Pons (tissue), 1 donor: ENCODE measurements around the gene GLG1.

Experiments
- DNase-seq: peaks from one replicate; pipeline ENCODE4 v3.0.0-alpha.2; 2016; ENCODE audit warnings: low spot score

Gene GLG1

DNA sequence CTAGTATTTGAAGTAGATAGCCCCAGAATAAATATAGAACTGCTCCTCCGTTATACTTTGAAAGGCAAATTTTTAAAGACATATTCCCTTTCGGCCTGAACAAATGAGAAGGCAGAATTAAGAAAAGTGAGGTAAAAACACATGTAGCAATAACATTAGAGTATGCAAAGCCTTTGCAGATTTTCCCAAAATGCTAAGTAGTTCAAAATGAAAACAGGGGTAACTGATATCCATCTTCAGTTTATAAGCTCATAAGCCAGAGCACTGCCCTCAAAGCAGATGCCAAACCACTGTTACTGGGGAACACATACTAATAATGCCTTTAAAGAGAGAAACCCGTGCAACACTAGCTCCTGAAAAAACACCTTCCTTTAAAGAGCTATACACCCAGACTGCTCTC lies 134.4 kb downstream of the GLG1 start:
- no peak for DNase-seq

- no peak for DNase-seq
These were observed 134.9 kb downstream of the GLG1 start for GRCh38 chr16:74472010-74472409.

DNA sequence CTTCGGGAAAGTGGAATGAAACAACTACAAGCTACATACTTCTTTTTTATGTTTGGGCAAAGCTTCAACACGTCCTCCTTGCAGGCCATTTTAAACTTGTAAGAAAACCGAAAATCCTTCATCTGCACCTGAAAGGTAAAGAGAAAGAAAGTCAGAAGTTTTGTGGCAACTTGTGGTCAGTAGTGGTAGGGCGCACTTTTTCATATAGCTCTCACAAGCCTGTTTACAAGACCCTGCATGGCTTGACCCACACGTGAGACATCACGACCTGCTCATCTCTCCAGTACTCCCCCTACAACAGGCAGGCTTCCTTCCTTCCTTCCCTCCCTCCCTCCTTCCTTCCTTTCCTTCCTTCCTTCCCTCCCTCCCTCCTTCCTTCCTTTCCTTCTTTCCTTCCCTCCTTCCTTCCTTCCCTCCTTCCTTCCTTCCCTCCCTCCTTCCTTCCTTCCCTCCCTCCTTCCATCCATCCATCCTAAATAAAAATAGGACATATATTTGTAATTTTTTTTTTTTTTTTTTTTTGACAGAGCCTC lies 136.9 kb downstream of the GLG1 start:
- no peak for DNase-seq

DNA sequence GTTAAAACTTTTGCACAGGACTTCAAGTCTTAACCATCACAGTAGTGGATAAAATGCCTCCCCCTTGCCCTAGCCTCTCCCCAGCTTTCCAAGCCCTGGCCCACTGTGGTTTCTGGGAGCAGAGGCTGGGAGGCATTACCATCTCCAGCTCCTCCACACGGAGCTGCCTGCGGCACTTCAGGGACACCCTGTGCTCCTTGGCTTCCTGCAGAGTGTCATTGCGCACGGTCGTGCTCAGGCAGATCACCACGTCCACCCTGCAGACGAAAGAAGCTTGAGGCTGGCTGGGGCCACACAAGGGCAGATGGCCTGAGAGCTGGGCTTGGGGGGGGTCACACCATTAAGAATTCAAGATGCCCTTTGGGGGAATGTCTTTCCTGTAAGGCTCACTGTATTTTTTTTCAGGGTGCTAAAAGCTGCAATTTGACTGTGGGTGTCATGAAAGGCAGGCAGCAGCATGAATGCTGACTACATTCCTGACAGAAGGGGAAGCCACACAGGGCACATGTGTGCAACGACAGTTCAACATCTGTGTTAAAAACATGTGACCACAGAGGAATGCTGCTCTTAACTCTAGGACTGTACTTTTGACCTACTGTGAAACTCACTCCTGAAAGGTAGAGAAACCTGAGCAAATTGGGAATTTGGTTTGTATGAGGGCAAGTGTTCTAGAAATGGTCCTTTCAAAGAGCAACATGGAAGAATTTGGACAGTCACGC lies 137.9 kb downstream of the GLG1 start:
- no peak for DNase-seq

DNA sequence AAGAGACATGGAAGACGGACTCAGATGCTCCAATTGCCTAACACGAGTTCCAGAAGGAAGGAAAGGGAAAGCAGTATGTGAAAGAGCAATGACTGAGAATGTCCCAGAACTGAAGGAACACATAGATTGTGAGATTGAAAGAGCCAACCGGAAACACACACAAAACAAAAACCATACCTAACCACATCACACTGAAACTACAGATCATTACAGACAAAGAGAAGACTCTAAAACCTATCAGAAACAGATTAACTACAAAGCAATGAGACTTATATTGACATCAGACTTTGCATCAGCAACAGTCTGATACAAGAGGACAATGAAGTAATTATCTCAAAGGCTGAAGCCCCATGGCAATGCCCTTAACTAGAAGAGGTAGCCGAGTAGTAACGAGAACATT lies 140.0 kb downstream of the GLG1 start:
- DNase-seq: no peak

DNA sequence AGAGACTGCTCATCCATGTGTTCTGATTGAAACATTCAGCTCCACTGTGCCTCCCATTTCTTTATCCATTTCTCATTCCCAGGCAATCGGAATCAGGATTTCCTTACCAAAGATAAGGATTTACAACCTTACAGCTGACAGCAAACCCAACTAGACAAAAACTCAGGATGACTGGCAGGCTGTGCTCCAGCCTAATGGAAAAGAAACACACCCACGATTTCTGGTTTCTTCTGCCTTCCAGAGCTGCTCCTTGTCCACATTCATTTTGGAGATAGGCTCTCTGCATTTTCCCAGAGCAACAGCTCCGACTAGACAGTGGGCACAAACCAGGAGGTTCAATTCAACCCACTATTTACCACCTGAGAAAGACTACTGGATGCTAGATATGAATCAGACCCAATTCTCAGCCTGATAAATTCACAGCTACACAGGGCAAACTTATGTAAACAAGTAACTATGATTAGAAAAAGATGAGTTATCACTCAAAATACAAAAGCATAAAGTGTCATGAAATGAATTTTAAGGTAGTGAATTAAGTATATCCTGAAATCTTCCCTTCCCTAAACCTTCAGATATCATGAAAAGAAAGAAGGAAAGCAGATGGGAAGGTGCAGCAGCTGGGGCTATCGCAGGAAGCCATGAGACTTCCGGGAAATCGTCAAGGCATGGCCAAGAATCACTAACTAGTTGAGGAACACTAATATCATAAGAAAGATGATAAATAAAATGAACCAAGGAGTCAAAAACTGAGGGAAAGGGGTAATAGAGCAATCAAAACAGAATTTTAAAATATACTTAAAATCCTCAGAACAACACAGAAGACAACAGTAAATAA lies 140.8 kb downstream of the GLG1 start:
- DNase-seq: no peak

DNA sequence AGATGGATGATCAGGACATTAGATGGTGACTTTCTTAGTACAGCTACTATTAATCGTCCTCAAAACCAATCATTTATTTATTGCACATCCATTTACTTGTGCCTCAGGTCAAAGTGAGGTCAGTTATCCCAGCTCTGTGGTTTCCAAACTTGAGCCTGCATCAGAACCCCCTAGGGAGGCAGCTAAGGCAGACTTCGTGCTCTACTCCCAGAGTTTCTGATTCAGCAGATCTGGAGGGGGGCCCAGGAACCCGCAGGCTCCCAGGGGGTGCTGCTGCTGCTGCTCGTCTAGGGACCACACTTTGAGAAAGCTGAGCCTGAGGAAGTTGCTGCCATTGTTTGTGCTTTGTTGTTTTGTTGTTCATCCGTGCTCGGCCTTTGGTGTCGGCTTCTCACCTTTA lies 141.6 kb downstream of the GLG1 start:
- DNase-seq: no peak

- no peak for DNase-seq
These were observed 143.0 kb downstream of the GLG1 start for GRCh38 chr16:74463888-74464287.

DNA sequence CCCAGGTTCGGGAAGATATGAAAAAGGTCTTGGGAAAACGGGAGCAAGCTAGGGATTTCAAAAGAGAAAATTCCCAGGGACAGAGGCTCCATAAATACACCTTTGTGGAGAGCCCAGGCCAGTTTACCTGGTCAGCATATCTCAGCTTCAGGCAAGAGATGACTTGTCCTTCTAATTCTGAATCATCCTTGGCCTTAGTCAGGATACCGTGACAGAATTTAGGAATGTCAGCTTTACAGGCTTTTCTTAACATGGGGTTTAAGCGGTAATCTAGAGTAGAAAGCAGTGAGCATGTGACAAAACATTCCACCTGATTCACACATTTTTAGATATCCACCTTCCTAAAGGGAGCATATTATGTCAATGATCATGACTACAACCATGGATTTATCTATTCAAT lies 144.6 kb downstream of the GLG1 start:
- no peak for DNase-seq

GRCh38 chr16:74461826-74462225 lies 145.1 kb downstream of the GLG1 start:
- DNase-seq: peak; percentile 19

DNA sequence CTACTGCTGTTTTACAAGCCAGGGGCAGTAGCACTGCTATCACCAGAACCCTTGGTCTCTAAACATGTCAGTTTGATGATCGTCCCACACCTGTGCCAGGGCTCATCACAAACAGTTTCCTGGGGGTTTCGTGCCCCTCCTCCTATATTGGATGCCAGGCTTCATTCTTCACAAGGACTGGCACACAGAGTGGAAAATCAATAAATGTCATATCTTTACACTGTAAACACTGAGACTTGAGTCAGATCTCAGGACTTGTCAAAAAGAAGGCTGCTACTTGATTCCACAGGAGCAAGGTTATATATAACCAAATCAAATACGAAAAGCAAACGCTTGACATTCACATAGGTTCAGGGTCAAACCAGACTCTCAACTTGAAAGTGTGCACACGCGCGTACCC lies 146.4 kb downstream of the GLG1 start:
- no peak for DNase-seq

DNA sequence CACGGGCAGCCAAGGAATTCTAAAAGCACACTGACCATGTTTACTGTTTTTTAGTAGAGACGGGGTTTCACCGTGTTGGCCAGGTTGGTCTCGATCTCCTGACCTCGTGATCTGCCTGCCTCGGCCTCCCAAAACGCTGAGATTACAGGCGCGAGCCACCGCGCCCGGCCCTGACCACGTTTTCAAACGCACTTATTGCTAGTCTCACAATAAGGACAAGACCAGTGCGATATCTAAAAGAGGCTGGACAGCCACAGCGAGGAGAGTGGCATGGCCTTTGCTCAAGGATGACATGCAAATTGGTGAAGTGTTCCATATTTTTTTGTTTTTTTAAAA lies 150.7 kb downstream of the GLG1 start:
- no peak for DNase-seq

GRCh38 chr16:74455619-74456289 lies 151.2 kb downstream of the GLG1 start:
- no peak for DNase-seq

DNA sequence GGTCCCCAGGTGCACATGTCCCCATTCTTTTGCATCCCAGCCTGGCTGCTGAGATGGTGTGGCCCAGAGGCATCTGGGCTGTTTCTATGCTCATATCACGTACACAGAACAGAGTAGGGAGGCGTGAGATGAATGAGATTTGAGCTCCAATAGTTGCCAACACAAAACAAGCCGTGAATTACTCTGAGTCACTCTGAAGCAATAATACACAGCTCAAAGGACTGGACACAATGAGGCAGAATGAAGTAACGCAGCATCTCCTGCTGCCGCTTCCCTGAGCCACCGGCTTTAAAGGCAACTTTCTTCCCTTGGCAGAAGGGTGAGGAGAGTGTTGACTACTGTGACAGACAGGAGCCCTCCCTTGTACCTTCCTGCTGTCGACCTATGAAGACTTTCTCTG lies 151.7 kb downstream of the GLG1 start:
- no peak for DNase-seq

- DNase-seq: no peak
These were observed 154.8 kb downstream of the GLG1 start for GRCh38 chr16:74451951-74452758.

GRCh38 chr16:74450967-74451760 lies 155.8 kb downstream of the GLG1 start:
- DNase-seq: no peak

DNA sequence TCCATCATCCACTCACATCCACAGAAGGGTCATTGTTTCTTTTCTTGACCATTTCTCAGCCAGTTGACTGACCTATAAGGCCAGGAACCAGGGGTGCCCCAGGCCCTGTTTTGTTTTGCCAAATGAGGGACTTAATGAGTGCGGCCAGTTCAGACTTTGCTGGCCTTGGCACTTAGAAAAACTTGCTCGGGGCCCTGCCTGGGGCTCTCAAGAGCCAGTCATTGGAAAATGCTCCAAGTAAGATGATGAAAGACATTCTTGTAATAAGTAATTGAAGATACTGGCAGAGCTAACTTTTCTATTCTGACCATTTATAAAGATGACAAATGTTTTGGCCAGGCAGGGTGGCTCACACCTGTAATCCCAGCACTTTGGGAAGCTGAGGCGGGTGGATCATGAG lies 156.7 kb downstream of the GLG1 start:
- DNase-seq: no peak

- DNase-seq: peak; percentile 17
These were observed 157.4 kb downstream of the GLG1 start for GRCh38 chr16:74449470-74449869.

- DNase-seq: peak; percentile 56
These were observed 157.9 kb downstream of the GLG1 start for GRCh38 chr16:74448990-74449389.

DNA sequence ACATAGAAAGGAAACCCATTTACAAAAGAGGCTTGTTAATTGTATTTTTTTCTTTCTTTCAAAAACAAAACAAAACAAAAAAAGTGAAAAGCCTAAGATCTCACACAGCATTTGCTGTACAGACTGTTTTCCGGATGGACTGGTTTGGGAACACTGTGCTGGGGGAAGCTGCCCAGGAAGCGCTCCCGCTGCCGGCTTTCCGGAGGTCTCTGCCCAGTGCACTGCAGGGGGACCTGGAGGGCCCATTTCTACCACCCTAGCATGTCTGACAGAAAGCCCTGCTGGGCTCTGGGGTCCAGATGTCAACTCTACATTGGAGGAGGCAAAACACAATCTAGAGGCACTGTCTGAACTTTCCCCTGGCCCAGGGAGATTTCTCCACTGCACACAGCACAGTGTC lies 159.3 kb downstream of the GLG1 start:
- no peak for DNase-seq

- no peak for DNase-seq
These were observed 160.0 kb downstream of the GLG1 start for GRCh38 chr16:74446866-74447265.
